G401.6 (cell line): ENCODE results near the gene PUSL1.

ENCODE experiments used
- FAIRE-seq: peaks from 2 replicates; lab custom pipeline; 2012; peaks lifted over from hg19 to GRCh38; lab: Jason Lieb, UNC

Gene PUSL1

DNA sequence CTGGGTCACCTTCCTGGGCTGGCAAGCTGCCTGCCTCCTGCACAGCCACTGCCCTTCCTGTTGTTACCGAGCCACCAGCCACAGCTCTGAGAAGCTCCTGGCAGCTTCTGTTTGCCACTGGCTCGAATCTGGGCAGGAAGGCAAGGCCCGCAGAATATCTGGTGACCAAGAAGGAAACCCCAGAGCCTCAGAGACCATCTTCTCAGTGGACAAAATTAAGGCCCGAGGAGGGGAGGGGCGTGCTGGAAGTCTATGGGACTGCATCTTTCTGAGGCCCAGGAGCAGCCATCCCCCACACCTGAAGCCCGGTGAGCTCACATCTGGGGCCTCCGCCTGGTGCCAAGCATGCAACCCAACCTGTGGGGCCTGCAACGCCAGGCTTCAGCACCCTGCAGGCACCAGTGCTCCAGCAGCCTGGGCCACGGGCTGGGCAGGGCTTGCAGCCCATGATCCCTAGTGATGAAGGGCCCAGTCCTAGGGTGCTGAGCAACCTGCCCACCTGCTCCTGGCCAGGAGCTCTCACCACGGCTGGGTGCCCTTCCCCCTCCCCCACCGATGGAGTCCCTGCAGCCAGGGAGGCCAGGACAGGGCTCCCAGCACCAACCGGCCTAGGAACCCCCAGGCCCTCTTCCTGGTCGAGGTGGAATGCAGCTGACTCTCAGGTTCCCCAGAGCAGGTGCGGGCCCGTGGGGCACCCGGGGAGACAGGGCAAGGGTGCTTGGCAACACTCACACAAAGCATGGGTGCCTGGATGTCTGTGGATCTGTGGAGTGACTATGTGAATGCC lies 17.1 kb downstream of the PUSL1 start:
- FAIRE-seq: no peak

DNA sequence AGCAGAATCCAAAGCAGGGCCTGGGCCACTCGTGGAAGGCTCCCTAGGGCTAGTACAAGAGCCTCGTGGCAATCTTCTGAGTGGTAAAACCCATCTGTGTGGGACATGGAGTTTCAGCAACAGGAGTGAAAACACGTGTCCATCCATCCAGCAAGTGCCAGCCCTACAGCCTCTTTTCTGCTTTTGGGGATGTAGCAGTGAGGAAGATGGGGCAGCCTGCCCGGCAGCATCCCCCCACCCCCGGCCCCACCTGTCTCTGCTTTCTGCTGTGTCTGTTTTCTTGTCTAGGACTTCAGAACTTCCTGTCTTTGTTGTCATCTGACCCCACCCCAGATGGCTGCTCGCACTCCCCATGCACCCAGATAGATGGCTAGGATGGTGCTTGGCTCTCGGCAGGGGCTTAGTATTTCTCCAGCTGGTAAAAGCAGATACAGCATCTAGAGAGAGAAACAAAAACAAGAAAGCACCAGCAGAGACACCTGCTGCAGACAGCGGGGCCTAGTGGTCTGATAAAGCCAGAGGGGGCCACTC lies 17.7 kb downstream of the PUSL1 start:
- no peak for FAIRE-seq

- no peak for FAIRE-seq
Observed at GRCh38 chr1:1327291-1327690, 18.9 kb downstream of the PUSL1 start.

- FAIRE-seq: no peak
Observed at GRCh38 chr1:1328254-1328653, 19.9 kb downstream of the PUSL1 start.

GRCh38 chr1:1329304-1330210 lies 21.2 kb downstream of the PUSL1 start:
- FAIRE-seq: no peak

- FAIRE-seq: no peak
Observed at GRCh38 chr1:1330366-1331067, 22.1 kb downstream of the PUSL1 start.

GRCh38 chr1:1331068-1331965 lies 22.9 kb downstream of the PUSL1 start, which contains the start of gene TAS1R3:
TSS of gene TAS1R3 (plus strand) at chr1:1331280. CDS start at chr1:1331346, 66 bp downstream.
- FAIRE-seq: no peak

DNA sequence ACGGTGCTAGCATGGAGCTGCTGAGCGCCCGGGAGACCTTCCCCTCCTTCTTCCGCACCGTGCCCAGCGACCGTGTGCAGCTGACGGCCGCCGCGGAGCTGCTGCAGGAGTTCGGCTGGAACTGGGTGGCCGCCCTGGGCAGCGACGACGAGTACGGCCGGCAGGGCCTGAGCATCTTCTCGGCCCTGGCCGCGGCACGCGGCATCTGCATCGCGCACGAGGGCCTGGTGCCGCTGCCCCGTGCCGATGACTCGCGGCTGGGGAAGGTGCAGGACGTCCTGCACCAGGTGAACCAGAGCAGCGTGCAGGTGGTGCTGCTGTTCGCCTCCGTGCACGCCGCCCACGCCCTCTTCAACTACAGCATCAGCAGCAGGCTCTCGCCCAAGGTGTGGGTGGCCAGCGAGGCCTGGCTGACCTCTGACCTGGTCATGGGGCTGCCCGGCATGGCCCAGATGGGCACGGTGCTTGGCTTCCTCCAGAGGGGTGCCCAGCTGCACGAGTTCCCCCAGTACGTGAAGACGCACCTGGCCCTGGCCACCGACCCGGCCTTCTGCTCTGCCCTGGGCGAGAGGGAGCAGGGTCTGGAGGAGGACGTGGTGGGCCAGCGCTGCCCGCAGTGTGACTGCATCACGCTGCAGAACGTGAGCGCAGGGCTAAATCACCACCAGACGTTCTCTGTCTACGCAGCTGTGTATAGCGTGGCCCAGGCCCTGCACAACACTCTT lies 23.8 kb downstream of the PUSL1 start:
- FAIRE-seq: no peak

DNA sequence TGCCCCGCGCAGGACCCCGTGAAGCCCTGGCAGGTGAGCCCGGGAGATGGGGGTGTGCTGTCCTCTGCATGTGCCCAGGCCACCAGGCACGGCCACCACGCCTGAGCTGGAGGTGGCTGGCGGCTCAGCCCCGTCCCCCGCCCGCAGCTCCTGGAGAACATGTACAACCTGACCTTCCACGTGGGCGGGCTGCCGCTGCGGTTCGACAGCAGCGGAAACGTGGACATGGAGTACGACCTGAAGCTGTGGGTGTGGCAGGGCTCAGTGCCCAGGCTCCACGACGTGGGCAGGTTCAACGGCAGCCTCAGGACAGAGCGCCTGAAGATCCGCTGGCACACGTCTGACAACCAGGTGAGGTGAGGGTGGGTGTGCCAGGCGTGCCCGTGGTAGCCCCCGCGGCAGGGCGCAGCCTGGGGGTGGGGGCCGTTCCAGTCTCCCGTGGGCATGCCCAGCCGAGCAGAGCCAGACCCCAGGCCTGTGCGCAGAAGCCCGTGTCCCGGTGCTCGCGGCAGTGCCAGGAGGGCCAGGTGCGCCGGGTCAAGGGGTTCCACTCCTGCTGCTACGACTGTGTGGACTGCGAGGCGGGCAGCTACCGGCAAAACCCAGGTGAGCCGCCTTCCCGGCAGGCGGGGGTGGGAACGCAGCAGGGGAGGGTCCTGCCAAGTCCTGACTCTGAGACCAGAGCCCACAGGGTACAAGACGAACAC lies 24.5 kb downstream of the PUSL1 start:
- FAIRE-seq: no peak

DNA sequence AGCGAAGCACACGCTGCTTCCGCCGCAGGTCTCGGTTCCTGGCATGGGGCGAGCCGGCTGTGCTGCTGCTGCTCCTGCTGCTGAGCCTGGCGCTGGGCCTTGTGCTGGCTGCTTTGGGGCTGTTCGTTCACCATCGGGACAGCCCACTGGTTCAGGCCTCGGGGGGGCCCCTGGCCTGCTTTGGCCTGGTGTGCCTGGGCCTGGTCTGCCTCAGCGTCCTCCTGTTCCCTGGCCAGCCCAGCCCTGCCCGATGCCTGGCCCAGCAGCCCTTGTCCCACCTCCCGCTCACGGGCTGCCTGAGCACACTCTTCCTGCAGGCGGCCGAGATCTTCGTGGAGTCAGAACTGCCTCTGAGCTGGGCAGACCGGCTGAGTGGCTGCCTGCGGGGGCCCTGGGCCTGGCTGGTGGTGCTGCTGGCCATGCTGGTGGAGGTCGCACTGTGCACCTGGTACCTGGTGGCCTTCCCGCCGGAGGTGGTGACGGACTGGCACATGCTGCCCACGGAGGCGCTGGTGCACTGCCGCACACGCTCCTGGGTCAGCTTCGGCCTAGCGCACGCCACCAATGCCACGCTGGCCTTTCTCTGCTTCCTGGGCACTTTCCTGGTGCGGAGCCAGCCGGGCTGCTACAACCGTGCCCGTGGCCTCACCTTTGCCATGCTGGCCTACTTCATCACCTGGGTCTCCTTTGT lies 25.3 kb downstream of the PUSL1 start:
- no peak for FAIRE-seq

DNA sequence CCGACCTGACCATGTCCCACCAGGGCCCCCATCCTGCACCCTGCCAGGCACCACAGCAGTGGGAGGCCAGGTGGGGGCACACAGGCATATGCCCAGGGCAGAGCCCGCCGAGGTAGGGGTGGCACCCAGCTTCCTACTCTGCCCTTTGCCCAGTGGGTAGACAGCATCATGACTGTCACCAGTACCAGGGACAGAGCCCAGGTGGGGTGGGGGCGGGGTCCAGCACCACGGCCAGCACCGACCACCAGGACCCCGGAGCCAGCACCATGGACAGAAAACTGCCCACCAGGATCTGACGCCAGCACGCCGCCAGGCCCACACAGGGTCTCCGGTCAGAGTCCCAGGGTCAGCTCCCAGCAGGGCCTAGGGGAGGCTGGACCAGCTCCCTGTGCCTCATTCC lies 26.4 kb downstream of the PUSL1 start:
- no peak for FAIRE-seq

DNA sequence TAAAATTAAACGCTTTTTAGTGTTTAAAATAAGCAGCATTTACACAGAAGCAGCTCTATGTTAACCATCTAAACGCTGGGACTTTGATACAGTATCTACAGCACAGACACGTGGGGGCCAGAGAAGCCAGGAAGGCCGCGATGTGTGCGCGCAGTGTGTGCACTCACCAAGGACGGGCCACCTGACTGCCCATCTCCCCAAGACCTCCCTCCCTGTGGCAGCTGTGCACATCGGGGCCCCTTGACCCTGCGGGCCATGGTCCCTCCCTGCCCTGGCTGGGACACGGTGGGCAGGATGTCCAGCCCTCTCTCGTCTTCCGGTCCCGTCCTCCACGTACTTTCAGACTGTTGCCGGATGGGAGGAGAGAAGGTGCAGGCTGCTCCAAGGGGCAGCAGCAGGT lies 26.9 kb downstream of the PUSL1 start:
- no peak for FAIRE-seq

GRCh38 chr1:1335792-1336248 lies 27.4 kb downstream of the PUSL1 start:
- no peak for FAIRE-seq

DNA sequence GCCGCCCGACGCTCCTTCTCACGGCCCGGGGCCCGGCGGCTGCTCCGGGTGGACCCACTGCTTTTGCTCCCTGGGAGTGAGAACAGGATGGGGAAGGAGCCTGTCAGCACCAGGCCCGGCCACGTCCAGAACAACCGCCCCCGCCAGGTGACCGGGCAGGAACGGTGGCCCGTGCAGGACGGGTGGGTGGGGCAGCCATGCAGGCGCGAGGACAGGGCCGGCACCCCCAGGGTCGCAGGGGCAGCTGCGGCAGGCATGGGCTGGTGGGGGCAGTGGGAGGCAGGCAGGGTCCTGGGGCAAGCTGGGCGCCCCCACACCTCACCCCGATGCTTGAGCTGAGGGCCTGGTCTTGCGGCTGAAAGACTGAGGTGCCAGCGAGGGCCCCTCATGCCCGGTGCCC lies 28.0 kb downstream of the PUSL1 start:
- FAIRE-seq: no peak

GRCh38 chr1:1336931-1337792 lies 28.8 kb downstream of the PUSL1 start:
- no peak for FAIRE-seq

GRCh38 chr1:1337793-1338147 lies 29.4 kb downstream of the PUSL1 start:
- no peak for FAIRE-seq

DNA sequence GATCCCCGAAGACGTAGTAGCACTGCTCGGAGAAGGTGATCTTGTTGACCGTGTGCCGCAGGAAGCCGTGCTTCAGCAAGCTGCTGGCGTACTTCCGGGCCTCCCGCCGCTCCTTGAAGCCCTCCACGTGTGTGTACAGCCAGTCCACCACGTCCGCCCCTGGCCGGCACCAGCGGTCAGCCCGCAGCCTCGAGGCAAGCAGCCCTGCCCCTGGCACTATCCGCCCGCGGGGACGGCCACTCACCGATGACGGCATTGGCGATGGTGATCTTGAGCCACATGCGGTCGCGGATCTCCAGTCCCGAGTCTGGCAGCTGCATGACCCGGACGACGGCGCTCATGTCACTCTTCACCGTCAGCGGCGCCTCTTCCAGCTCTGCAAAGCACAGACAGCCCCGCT lies 29.9 kb downstream of the PUSL1 start:
- no peak for FAIRE-seq

DNA sequence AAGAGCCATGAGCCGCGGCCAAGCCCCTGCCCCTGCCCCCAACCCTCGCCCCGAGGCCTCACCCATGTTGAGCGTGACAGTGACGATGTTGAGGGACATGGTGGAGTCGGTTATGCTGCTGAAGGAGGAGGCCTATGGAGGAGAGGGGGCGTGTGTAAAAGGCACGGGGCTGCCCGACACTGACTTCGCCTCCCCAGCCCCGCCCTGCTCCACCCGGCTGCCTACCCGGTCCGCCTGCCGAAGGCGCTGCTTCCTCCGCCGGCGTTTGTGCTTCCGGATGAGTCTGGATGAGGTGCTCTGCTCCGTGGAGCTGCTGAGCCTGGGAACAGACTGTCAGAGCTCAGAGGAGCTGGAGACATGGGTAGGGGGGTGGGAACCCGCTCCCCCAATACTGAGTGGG lies 31.8 kb downstream of the PUSL1 start:
- no peak for FAIRE-seq
